Left lung (tissue), 10 donors: Measurements from ENCODE around the gene PRSS27. TPM values are rescaled to one million over a fixed set of nuclear protein-coding genes. Genes with fewer than 3 reads are reported as not detected.

Experiments
- ATAC-seq: fragments of 200-7000 bp; cut with Tn5 transposase; one replicate; pipeline ENCODE4 v1.9.1; 2020; ENCODE audit warnings: moderate library complexity
- DNase-seq, 4 donors: peaks; one replicate each; pipeline ENCODE4 v3.0.0-alpha.2; 2013 to 2020
- H3K27ac ChIP-seq, 2 donors: fragments of 200-600 bp; sonication (generic) in 1 of 2; one replicate each; pipeline versions ENCODE4 v1.5.0 to v1.8.0; 2020 to 2021
- H3K27me3 ChIP-seq, 2 donors: fragments of 200-600 bp; sonication (generic) in 1 of 2; one replicate each; pipeline versions ENCODE4 v1.5.0 to v1.8.0; 2020 to 2021
- H3K36me3 ChIP-seq, 2 donors: fragments of 200-600 bp; sonication (generic) in 1 of 2; one replicate each; pipeline versions ENCODE4 v1.5.0 to v1.8.0; 2020 to 2021
- H3K4me1 ChIP-seq, 2 donors: fragments of 200-600 bp; one replicate each; pipeline ENCODE4 v1.8.0; 2021
- H3K4me3 ChIP-seq, 2 donors: fragments of 200-600 bp; sonication (generic) in 1 of 2; one replicate each; pipeline versions ENCODE4 v1.5.0 to v1.8.0; 2020 to 2021; ENCODE audit warnings: mild to moderate bottlenecking in 1 of 2
- H3K9me3 ChIP-seq, 2 donors: fragments of 200-600 bp; sonication (generic) in 1 of 2; one replicate each; pipeline versions ENCODE4 v1.5.0 to v1.8.0; 2020 to 2021
- CTCF ChIP-seq, 2 donors: fragments of 200-600 bp; sonication (generic) in 1 of 2; IDR thresholded peaks; one replicate each; pipeline versions ENCODE4 v1.5.0 to v1.8.0; 2021; ENCODE audit warnings: antibody characterized with exemption in 2 of 2
- intact Hi-C, 2 donors: fragments of 100-400 bp; cut with DNase I; formaldehyde crosslinking; loops; one replicate each; pipeline versions ENCODE4 v1.11.2 to v1.14.2; 2022
- polyA plus RNA-seq, 6 donors: library from polyadenylated mRNA; unstranded; fragments of 120-200 nt; gene quantifications; one replicate each; pipeline ENCODE4 v1.2.1, GENCODE V29; 2013; ENCODE audit not compliant: insufficient read length in 6 of 6
- total RNA-seq, 2 donors: library from RNA; stranded (reverse); fragmentation: NEBNext Ultra II Directional; extraction: Animal tissue kit (Norgen Biotek cat#: 25700); gene quantifications; one replicate each; pipeline ENCODE4 v1.2.1, GENCODE V29; 2021
- donor health status: DM: no; HTN: yes; CAD: no.
- donor health status: DM: no; HTN: no; CAD: no.

The PRSS27 gene
- total and polyA plus RNA-seq, 8 donors, result 0.45 to 3.3 (median 2.1) TPM

DNA sequence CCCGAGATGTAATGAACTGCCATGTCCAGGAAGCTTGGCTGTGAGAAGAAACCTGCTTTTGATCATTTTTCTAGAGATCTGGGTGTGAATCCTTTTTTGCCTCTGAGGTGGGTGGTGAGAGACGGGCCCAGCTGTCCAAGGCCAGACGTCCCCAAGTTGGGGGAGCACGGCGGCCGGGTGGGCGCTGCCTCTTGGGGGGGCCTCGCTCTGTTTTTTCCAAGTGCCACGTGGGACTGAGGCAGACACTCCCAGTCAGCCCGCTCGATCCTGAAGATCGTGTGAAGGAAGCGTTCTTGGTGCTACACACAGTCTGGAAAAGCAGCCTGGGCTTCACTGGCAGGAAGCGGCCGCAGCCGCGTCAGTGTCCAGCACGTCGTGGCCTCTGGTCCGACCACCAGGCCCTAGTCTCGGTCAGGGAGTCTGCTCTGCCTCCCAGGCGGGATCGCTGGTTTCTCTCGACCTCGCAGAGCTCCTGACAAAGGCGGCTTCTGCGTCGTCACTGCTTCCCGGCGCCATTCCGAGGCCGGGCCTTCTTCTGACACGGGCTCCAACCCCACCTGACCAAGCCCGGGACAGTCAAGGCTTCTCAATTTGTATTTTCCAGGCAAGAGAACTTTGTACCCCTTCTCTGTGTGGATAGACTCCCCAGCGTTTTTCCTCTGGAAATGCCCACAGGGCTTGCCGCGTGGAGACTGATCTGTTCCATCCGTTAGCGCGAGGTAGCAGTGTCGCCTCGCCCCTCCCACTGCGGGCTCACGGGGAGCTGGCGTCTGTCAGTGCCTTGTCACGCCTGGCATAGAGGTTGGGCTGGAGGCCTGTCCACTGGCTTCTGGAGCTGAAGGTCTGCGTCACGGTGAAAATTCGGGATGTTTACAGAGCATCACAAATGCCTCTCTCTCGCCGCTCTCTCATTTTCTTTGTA is 12.4 kb downstream of the PRSS27 start:
- Histone ChIP-seq H3K4me1 (no peaks in the 10 kb centered on the region), H3K9me3 (no peaks in the 10 kb centered on the region), H3K27ac (no peak overlapping the region), H3K4me3 (no peak overlapping the region), H3K27me3 (no peaks in the 10 kb centered on the region), H3K36me3 (peaks cover 0 to 77% of the 10 kb centered on the region in 2 donors)
- ATAC-seq (no peak), DNase-seq (peak in 1 of 4 donors; percentile 63)
- intact Hi-C loops, result no loop called here
- no peak for TF ChIP-seq CTCF (IDR thresholded peaks at IDR 0.05)

DNA sequence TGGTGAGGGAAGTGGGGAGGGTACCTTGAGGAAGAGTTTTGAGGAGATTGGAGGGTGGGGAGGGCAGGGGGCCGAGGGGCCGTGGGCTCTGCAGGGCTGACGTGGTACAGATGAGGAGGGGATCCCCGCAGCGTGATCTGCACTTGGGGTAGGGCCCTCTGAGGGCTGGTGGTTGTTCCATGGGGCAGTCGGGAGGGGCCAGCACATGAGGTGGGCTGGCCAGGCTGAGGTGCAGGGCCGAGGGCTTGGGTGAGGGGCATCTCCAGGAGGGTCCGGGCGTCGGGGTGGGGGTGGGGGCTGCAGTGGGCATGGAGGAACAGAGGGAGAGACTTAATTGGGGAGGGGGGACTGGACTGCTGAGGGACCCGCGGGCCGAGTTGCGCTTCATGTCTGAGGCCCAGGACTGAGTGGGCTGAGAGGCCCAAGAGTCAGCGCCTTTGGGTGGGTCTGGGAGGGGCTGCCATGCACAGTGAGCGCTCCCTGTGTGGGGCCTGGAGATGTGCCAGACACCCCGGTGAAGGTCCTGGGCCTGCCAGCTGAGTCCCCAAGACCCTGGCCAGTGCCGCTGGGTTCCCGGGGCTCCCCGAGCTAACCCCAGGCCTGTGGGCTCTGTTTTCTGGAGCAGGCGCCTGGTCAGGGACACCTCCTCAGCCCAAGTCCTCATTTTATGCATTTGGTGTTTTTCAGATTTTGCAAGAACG is 13.3 kb downstream of the PRSS27 start:
- intact Hi-C loops, result no loop called here
- peaks cover 0 to 85% of the 10 kb centered on the region in 2 donors for H3K36me3 ChIP-seq
- no peaks in the 10 kb centered on the region for H3K27me3 ChIP-seq
- no peak for ATAC-seq
- no peak overlapping the region for H3K4me3 ChIP-seq
- peak in 1 of 4 donors; percentile 75 for DNase-seq
- no peaks in the 10 kb centered on the region for H3K9me3 ChIP-seq
- no peak overlapping the region for H3K27ac ChIP-seq
- H3K4me1 ChIP-seq, result no peaks in the 10 kb centered on the region
- TF ChIP-seq CTCF (IDR thresholded peaks at IDR 0.05), result no peak

- DNase-seq, result no peak
- Histone ChIP-seq H3K9me3 (no peaks in the 10 kb centered on the region), H3K4me3 (no peak overlapping the region), H3K36me3 (peaks cover 0 to 92% of the 10 kb centered on the region in 2 donors), H3K27me3 (no peaks in the 10 kb centered on the region), H3K27ac (no peak overlapping the region), H3K4me1 (no peaks in the 10 kb centered on the region)
- ATAC-seq, result no peak
- intact Hi-C loops, result no loop called here
- TF ChIP-seq CTCF (IDR thresholded peaks at IDR 0.05), result no peak
Observed at GRCh38 chr16:2706085-2706484, 13.9 kb downstream of the PRSS27 start.

DNA sequence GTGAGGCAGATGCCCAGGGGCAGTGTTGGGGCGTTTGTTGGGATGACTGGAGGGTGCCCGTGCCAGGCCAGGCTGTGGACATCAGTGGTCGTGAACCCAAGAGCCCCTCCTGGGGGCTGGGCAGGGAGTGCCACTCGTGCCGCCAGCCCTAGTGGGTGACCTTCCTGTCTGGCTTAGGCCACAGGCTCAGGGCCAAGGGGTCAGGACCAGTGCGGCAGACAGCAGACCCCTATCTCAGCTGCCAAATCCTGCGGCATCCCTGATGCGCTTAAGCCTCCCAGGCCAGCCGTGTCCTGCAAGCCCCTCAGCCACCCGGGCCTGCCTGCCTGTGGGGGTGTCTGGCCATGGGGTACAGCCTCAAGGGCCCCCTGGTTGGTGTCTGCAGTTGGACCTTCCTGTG is 14.7 kb downstream of the PRSS27 start:
- intact Hi-C loops, result no loop called here
- ATAC-seq (no peak), DNase-seq (no peak)
- Histone ChIP-seq H3K27ac (no peak overlapping the region), H3K9me3 (no peaks in the 10 kb centered on the region), H3K4me3 (no peak overlapping the region), H3K36me3 (peaks cover 0 to 99% of the 10 kb centered on the region in 2 donors), H3K27me3 (no peaks in the 10 kb centered on the region), H3K4me1 (no peaks in the 10 kb centered on the region)
- TF ChIP-seq CTCF (IDR thresholded peaks at IDR 0.05), result no peak

GRCh38 chr16:2704983-2705275 is 15.1 kb downstream of the PRSS27 start:
- Histone ChIP-seq H3K27ac (no peak overlapping the region), H3K4me1 (no peaks in the 10 kb centered on the region), H3K9me3 (no peaks in the 10 kb centered on the region), H3K27me3 (no peaks in the 10 kb centered on the region), H3K36me3 (peaks cover 0 to 100% of the 10 kb centered on the region in 2 donors), H3K4me3 (no peak overlapping the region)
- TF ChIP-seq CTCF (IDR thresholded peaks at IDR 0.05), result no peak
- ATAC-seq, result no peak
- intact Hi-C loops, result no loop called here
- peak in 1 of 4 donors; percentile 68 for DNase-seq
